SKM-1 treated with dmso at 0.1 percent for 144 hours (cell line): ENCODE data around the gene ZNF862.

Experiments used
- DNase-seq: peaks from one replicate; lab custom pipeline; 2025; ENCODE audit not compliant: unreplicated experiment; lab: John Stamatoyannopoulos, UW

The ZNF862 gene

DNA sequence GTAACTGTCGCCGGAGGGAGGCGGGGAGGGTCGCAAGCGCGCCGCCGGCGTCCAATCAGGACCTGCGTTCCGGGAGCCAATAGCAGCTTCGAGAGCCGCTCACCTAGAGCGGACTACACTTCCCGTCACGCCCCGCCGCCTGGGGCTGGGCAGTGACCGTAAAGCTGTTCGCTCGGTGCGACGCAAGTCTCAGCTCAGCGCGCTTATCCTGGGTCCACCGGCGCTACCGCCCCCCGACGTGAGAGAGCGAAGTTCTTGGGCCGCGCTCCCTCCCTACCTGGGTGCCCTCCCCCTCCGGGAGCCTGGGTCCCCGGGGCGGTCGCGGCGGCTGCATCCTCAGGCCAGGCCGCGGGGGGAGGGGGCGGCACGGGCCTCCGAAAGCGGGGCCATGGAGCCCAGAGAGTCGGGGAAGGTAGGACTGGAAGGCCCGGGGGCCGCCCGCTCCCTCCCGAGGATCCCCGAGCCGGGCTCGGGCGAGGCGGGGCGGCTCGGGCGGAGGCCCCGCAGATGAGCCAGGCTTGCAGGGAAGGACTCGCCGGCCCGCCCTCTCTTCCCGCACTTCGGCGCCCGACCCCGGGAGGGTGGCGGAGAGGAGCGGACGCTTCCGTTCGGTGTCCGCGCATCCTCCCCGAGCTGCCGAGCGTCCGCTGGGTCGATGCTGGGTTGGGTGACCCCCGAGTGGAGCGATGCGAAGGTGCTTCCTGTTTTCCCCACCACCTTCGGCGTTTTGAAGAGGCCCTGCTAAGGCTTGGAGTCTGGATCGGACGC lies at the start of gene ZNF862:
TSS of gene ZNF862 (plus strand) at position 152 of the 768 bp plus-strand sequence. CDS start at position 389, 237 bp downstream.
- DNase-seq, result peak; percentile 86

DNA sequence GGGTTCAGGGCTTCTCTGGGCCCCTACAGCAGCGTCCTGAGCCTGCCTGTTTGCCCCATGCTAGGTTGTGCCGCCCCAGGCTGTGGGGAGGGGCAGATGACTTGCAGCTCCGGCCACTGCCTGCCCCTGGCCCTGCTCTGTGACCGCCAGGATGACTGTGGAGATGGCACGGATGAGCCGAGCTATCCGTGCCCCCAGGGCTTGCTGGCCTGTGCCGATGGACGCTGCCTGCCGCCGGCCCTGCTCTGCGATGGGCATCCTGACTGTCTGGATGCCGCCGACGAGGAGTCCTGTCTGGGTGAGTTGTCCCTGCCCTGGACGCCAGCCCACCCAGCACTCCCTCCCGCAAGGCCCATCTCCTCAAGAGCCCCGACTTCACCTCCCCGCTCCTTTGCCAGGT lies 49.1 kb upstream of the ZNF862 start:
- DNase-seq, result no peak

DNA sequence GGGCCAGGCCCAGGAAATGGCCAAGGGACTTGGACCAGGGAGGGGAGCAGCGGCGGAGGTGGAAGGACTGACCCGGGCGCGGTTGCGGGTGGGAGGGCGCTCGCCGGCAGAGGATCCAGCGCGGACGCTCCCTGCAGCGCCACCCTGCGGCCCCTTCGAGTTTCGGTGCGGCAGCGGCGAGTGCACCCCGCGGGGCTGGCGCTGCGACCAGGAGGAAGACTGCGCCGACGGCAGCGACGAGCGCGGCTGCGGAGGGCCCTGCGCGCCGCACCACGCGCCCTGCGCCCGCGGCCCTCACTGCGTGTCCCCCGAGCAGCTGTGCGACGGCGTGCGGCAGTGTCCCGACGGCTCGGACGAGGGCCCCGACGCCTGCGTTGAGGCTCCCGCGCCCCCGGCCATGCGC lies 48.0 kb upstream of the ZNF862 start:
- DNase-seq, result no peak

DNA sequence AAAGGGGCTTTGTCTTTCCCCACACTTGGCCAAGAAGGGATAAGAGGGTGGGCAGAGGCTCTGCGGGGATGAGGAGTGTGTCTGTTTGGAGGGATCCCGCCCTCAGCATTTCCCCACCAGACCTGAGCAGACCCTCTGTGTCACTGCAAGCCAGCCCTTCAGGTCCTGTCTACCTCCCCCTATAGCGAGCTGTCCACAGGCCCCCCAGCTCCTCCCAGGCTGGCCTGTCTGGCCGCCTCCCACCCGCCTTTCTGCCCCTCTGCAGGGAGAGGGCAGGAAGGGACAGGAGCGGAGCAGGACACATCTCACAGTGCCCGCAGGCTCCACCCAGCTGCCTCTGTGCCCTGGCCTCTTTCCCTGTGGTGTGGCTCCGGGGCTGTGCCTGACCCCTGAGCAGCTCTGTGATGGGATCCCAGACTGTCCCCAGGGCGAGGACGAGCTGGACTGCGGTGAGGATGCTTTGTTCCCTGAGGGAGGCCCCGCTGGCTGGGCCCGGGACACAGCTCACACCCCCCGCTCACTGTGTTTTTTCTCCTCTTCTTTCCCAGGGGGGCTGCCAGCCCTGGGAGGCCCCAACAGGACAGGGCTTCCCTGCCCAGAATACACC lies 47.3 kb upstream of the ZNF862 start:
- DNase-seq, result no peak

DNA sequence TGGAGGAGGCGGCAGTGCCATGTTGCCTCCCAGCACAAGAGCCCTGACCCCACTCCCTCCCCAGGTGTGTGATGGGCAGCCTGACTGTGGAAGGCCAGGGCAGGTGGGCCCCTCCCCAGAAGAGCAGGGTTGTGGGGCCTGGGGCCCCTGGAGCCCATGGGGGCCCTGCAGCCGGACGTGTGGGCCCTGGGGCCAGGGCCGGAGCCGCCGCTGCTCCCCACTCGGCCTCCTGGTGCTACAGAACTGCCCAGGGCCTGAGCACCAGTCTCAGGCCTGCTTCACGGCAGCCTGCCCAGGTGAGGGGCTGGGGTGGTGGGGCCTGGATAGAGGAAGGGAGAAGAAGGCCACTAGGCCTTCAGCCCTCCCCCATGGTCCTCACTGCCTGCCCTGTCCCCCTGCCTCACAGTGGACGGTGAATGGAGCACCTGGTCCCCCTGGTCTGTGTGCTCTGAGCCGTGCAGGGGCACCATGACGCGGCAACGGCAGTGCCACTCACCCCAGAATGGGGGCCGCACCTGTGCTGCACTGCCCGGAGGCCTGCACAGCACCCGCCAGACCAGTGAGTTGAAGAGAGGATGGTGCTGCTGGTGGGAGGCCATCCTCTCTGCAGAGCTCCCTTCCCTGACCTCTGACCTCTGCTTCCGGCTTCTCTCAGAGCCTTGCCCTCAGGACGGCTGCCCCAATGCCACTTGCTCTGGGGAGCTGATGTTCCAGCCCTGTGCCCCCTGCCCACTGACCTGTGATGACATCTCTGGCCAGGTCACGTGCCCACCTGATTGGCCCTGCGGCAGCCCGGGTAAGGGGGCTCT lies 46.6 kb upstream of the ZNF862 start:
- no peak for DNase-seq

DNA sequence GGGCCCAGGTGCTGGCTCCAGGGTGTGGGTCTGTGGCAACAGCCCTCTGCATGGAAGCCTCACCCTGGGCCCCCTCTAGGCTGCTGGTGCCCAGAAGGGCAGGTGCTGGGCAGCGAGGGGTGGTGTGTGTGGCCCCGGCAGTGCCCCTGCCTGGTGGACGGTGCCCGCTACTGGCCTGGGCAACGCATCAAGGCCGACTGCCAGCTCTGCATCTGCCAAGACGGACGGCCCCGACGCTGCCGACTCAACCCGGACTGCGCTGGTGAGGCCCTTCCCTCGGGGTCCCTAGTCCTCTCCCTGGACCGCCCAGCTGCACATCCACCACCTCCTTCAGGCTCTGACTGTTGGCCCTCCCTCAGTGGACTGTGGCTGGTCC lies 46.0 kb upstream of the ZNF862 start:
- DNase-seq, result no peak

DNA sequence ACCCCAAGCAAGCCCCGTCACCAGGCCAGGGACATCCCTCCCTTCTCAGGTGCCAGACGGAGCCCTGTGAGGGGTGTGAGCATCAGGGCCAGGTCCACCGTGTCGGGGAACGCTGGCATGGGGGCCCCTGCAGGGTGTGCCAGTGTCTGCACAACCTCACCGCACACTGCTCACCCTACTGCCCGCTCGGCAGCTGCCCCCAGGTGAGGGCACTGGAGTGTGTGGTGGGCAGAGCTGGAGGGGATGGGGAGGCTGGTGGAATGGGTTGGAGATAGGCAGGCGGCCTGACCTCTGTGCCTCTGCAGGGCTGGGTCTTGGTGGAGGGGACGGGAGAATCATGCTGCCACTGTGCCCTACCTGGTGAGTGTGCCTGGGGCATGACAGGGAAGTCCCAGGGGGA lies 44.9 kb upstream of the ZNF862 start:
- DNase-seq, result no peak

DNA sequence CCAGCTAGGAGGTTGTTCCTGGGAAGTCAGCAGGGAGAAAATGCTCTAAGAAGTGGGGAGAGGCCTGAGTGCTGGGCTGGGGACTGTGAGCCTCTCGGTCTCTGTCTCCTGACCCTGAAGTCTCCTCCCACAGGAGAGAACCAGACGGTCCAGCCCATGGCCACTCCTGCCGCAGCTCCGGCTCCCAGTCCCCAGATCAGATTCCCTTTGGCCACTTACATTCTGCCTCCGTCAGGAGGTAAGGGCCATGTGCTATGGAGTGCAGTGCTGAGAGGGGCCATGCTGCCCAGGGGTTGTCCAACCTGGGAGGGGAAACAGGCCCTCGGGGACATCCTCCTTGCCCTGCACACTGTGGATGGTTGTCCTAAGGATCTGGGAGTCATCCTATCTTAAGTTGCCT lies 43.5 kb upstream of the ZNF862 start:
- DNase-seq, result no peak

DNA sequence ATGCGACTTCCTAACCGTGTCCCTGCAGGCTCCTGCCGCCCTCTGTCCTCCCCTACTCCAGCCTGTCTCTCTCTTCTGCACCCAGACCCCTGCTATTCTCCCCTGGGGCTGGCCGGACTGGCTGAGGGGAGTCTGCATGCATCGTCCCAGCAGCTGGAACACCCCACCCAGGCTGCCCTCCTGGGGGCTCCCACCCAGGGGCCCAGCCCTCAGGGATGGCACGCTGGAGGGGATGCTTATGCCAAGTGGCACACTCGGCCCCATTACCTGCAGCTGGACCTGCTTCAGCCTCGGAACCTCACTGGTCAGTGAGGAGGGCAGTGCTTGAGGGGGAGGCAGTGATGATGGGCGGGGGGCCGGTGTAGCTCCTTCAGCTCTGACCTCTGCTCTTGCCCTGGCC lies 43.0 kb upstream of the ZNF862 start:
- DNase-seq, result no peak

DNA sequence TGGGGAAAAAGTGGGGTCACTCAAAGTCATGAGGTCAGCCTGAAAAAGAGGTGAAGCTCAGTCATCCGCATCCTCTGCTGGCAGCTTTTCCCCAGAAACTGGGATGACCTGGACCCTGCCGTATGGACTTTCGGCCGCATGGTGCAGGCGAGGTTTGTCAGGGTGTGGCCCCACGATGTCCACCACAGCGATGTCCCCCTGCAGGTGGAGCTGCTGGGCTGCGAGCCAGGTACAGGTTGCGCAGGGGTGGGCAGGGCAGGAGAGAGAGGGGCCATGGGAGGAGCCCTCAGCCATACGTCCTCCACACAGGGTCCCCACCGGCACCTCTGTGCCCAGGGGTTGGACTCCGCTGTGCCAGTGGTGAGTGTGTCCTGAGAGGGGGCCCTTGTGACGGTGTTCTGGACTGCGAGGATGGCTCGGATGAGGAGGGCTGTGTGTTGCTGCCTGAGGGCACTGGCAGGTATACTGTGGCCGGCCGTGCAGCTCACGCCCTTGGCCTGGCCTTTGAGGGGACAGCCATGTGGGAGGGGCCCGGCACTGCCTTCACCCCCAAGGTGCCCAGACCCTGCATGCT lies 41.8 kb upstream of the ZNF862 start:
- DNase-seq, result no peak

DNA sequence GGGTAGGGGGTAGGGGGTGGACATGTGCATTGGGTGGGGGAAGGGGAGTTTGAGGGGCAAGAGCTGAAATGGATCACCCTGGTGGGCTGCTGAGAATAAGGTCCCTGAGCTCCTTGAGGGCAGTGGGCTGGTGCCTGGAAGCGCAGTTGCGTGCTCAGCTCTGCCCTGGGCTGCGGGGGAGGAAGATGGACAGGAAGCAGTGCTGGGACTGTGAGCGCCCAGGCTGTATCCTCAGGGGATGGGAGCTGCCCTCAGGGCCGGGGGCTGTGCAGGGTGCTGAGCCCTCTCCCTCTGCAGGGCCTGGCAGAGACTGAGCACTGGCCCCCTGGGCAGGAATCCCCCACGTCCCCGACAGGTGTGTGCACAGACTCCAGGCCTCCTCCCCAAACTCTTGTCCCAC lies 40.4 kb upstream of the ZNF862 start:
- no peak for DNase-seq

DNA sequence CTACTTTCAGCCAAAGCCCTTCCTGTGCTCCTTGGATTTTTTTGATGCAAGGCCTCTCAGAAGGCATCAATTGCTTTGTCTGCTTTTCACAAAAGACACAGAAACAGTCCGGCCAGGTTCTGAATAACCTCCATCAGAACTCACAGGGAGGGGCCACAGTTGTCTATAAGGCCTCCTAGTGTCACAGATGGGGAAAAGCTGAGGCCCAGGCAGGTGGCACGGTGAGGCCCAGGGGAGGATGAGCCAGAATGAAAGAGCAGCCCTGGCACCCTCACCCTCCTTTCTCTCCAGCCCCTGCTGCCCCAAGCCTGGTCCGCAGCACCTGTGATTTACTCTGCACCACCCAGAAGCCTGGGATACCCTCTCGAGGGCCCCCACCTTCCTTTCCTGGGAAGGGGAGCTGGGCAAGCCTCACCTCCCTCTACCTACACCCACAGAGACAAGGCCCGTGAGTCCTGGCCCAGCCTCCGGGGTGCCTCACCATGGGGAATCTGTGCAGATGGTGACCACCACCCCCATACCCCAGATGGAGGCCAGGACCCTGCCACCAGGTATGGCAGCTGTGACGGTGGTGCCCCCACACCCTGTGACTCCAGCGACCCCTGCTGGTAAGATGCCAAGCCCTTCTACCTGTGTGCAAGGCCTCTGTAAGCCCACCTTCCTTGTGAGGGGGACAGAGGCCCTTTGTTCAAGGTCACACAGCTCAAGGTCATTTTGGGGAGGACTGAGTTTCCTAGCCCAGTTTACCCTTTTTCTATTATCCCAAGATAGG lies 38.6 kb upstream of the ZNF862 start:
- no peak for DNase-seq

DNA sequence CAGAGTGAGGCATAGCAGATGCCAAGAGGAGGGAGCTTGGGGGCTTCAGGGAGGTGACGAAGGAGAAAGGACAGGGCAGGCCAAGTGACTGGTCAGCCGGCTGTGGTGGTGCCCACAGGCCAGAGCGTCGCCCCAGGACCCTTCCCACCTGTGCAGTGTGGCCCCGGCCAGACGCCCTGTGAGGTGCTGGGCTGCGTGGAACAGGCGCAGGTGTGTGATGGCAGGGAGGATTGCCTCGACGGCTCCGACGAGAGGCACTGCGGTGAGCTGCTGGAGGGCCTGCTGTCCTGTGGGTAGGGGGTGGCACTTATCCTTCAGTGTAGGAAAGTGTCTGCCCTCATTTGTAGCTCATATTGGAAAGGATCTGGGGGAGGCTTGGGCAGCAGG lies 38.0 kb upstream of the ZNF862 start:
- DNase-seq, result no peak

DNA sequence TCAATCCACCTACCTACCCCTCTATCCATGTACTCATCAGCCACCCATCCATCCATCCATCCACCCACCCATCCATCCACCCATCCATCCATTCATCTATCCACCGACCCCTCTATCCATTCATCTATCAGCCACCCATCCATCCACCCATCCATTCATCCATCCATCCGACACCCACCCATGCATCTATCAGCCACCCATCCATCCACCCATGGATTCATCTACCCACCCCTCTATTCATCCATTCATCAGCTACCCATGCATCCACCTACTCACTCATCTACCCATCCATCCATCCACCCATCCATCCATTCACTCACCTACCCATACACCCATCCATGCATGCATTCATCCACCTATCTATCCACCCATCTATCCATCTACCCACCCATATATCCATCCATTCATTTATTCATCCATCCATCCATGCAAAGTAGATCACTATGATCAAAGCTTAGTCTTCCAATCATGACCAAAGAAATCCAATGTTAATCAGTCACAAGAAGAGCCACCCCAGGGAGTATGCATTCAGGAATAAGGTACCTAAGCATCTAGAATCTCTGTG lies 37.1 kb upstream of the ZNF862 start:
- DNase-seq, result no peak

DNA sequence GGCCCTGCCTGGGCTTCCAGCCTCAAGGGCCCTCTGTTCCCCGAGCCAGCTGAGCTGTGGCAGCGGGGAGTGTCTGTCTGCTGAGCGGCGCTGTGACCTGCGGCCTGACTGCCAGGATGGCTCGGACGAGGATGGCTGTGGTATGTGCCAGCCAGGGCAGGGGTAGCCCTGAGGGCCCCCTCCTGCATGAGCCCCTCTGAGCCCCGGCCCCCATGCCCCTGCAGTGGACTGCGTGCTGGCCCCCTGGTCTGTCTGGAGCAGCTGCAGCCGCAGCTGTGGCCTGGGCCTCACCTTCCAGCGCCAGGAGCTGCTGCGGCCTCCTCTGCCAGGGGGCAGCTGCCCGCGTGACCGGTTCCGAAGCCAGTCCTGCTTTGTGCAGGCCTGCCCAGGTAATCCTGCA lies 36.4 kb upstream of the ZNF862 start:
- no peak for DNase-seq

DNA sequence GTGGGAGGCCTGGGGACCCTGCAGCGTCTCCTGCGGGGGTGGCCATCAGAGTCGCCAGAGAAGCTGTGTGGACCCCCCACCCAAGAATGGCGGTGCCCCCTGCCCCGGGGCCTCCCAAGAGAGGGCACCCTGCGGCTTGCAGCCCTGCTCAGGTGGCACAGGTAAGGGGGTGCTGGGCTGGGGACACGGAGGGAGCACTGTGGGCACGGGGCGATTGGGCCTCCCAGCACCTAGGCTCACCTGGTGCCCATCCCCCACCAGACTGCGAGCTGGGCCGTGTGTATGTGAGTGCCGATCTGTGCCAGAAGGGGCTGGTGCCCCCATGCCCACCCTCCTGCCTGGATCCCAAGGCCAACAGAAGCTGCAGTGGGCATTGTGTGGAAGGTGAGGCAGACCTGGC lies 35.2 kb upstream of the ZNF862 start:
- DNase-seq, result no peak

DNA sequence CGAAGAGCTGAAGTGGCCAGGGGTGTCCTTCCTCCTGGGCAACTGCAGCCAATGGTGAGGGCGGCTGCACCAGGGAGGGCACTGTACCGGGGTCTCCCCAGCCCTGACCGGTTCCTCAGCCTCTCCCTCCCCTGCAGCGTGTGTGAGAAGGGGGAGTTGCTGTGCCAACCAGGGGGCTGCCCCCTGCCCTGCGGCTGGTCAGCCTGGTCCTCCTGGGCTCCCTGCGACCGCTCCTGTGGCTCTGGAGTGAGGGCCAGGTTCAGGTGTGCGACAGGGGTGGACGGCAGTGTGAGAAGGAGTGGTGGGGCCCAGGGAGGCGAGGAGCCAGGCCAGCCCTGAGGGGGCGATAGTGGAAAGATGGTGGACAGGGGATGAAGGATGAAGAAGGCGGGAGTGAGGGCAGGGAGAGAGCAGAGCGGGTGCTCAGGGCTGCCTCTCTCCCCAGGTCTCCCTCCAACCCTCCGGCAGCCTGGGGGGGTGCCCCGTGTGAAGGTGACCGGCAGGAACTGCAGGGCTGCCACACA lies 34.6 kb upstream of the ZNF862 start:
- no peak for DNase-seq

DNA sequence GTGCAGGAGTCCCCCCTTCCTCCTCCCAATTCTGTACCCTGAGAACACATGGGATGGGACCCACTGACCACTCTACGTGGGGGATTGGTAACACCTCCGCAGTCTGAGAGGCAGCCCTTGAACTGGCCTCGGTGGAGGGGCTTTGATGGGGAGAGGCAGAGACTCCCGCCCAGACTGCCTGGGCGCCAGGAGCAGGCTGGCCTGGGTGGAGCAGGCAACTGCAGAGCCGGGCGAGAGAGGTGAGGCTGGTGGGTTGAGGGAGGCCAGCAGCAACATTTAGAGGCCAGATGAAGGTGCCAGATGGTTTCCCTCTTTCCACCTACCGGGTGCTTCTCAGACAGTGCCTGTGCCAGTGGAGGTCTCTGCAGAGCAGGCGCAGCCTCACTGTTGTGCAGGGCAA lies 34.1 kb upstream of the ZNF862 start:
- DNase-seq, result no peak

DNA sequence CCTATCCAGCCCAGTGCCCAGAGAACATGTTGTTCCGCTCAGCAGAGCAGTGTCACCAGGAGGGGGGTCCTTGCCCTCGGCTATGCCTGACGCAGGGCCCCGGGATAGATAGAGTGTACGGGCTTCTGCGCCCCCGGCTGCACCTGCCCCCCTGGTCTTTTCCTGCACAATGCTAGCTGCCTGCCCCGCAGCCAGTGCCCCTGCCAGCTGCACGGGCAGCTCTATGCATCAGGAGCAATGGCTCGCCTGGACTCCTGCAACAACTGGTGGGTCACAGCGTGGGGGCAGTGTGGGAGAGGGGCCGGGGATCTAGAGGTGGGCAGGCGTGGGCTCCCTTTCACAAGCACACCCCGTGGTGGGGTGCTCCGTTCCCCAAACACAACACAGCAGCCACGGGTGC lies 31.4 kb upstream of the ZNF862 start:
- DNase-seq, result no peak

DNA sequence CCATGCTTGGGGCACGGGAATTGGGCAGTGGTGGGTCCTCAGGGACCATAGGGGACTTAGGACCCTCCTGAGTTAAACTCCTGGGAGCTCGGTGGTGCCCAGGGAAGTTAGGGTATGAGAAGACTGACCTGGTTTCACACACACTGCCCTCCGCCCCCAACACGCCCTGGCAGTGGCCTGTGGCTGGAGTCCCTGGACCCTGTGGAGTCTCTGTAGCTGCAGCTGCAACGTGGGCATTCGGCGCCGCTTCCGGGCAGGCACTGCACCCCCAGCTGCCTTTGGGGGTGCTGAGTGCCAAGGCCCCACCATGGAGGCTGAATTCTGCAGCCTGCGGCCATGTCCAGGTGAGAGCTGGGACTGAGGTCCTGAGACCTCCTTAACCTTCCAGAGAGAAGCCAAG lies 29.9 kb upstream of the ZNF862 start:
- no peak for DNase-seq

DNA sequence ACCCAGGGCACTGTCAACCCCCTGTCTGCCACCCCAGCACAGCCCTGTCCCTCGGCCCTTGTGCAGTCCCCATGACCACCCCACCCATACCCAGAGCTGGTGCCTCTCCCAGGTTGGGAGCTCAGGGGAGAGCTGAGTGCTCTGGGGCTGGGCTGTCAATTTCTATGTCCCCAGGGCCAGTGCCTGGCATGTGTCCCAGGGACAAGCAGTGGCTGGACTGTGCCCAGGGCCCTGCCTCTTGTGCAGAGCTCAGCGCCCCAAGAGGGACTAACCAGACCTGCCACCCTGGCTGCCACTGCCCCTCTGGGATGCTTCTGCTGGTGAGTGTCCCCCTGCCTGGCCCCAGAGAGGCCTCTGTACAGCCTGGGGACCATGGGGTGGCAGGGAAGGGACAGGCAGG lies 29.0 kb upstream of the ZNF862 start:
- no peak for DNase-seq
